ENCODE data around the gene EMB. TPM values are rescaled to one million over a fixed set of nuclear protein-coding genes. Genes with fewer than 3 reads are reported as not detected.
A peak's percentile ranks its signal among the peaks of the same experiment; 100 is the strongest.
"Not testable (repeated sequence)": the region's sequence is repeated elsewhere in the genome, so short reads cannot be mapped to it uniquely, and the experiment has no call there.

Gene EMB
- total RNA-seq, 2 experiments from 2014 or later: 41.4 to 43.7 TPM

DNA sequence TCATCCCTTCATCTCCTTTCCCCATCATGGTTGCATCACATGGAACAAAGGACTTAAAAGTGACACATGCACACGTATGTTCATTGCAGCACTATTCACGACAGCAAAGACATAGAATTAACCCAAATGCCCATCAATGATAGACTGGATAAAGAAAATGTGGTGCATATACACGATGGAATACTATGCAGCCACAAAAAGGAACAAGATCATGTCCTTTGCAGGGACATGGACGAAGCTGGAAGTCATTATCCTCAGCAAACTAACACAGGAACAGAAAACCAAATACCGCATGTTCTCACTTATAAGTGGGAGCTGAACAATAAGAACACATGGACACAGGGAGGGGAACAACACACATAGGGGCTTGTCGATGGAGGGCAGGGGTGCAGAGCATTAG is 21.4 kb downstream of the EMB start:
- H3K27ac Mint-ChIP-seq; H3K27me3 Mint-ChIP-seq (ENCODE audit: low read depth); DNase-seq; H3K9me3 Mint-ChIP-seq; H3K4me3 Mint-ChIP-seq; intact Hi-C loops (cut with micrococcal nuclease); CTCF ChIA-PET: not testable (repeated sequence)
- H3K36me3 Mint-ChIP-seq (ENCODE audit: low read depth): peaks cover 18% of the 10 kb centered on the region
- peaks cover 55% of the 10 kb centered on the region for H3K4me1 Mint-ChIP-seq (ENCODE audit: low read depth)

DNA sequence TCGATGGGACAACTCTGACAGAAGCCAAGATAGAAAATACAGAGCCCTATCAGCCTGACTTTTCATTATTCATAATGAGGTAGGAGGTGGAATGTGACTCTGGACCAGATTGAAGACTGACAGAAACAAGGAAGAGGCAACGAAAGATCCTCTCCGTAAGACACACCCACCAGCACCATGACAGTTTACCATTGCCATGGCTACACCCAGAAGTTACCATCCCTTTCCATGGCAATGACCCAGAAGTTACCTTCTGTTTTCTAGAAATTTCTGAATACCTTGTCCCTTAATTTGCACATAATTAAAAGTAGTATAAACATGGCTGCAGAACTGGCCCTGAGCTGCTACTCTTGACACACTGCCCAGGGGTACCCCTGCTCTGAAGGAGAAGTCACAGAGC is 24.5 kb downstream of the EMB start:
- CTCF ChIA-PET; H3K27me3 Mint-ChIP-seq (ENCODE audit: low read depth); H3K9me3 Mint-ChIP-seq; H3K4me3 Mint-ChIP-seq: not testable (repeated sequence)
- Mint-ChIP-seq H3K36me3 (ENCODE audit: low read depth) (peaks cover 15% of the 10 kb centered on the region), H3K4me1 (ENCODE audit: low read depth) (peaks cover 59% of the 10 kb centered on the region), H3K27ac (peak overlapping the region; percentile 22)
- peak; percentile 14 for DNase-seq
- intact Hi-C loops (cut with micrococcal nuclease): loop anchor here (1.0 to 2.0 kb wide), 2 partner anchors 12 to 18 kb away; no protein-coding TSS in a partner anchor

DNA sequence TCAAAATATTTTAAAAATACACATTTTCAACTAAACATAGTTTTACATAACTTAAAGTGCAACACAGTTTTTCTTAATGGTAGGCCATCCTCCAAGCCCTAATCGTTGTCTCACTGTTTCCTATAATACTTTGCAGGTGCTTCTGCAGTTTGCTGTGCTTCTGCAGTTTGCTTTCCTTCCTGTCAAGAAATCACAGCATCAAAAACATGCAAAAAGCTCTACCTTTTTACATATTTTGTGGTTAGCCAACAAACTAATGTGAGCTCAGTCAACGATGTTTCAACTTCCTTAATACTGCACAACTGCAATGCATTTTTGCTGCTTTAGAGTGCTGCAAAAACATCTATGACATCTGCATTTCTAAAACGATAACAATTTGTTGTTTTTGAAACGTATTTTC is 25.2 kb downstream of the EMB start:
- H3K4me3 Mint-ChIP-seq: no peak overlapping the region
- H3K36me3 Mint-ChIP-seq (ENCODE audit: low read depth): peaks cover 12% of the 10 kb centered on the region
- no peaks in the 10 kb centered on the region for H3K27me3 Mint-ChIP-seq (ENCODE audit: low read depth)
- DNase-seq: peak; percentile 27
- peaks cover 62% of the 10 kb centered on the region for H3K4me1 Mint-ChIP-seq (ENCODE audit: low read depth)
- peaks cover 4% of the 10 kb centered on the region for H3K9me3 Mint-ChIP-seq
- intact Hi-C loops (cut with micrococcal nuclease): loop anchor here (1.0 to 2.0 kb wide), 2 partner anchors 12 to 19 kb away; no protein-coding TSS in a partner anchor
- CTCF ChIA-PET: no interaction called here
- H3K27ac Mint-ChIP-seq: no peak overlapping the region

DNA sequence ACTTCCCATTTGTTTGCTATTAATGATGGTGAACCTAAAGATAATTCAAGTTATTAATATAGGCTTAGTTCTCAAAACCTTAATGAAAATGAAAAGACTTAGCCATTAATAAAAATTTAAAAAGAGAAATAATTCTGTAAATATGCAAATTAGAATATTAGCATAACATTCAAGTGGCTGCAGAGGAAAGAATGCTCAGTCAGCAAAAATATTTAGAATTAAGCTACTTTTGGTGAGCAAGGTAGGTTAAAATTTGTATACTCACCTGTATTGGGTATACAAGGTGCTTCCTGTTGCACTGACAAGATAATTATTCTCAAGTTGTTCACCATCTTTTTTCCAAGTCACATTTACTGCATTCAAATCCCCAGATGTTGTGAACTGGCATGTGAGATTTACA is 30.2 kb downstream of the EMB start:
- H3K27ac Mint-ChIP-seq; H3K4me3 Mint-ChIP-seq; intact Hi-C loops (cut with micrococcal nuclease); CTCF ChIA-PET; H3K27me3 Mint-ChIP-seq (ENCODE audit: low read depth); DNase-seq; H3K9me3 Mint-ChIP-seq: not testable (repeated sequence)
- Mint-ChIP-seq H3K36me3 (ENCODE audit: low read depth) (peaks cover 11% of the 10 kb centered on the region), H3K4me1 (ENCODE audit: low read depth) (peaks cover 51% of the 10 kb centered on the region)

DNA sequence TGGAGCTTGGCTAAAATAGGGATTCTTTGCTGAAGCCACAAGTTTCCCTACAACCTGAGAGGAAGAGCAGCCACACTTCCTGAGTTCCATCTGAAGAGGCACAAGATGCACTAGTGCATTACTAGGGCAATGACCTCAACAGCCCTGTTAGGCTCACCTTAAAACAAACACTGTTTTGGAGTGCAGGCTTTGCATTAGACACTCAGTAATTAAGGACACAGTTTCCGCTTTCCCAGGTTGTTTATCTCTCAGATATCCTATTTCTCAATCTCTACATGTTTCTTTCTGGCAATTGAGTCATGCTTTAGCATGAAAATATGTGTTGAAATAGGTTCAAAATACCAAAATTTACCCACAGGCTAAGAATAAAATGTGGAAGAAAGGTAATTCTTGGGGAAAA is 34.2 kb downstream of the EMB start:
- no peak overlapping the region for H3K4me3 Mint-ChIP-seq
- H3K4me1 Mint-ChIP-seq (ENCODE audit: low read depth): peaks cover 30% of the 10 kb centered on the region
- no peak for DNase-seq
- no peaks in the 10 kb centered on the region for H3K27me3 Mint-ChIP-seq (ENCODE audit: low read depth)
- peaks cover 18% of the 10 kb centered on the region for H3K36me3 Mint-ChIP-seq (ENCODE audit: low read depth)
- CTCF ChIA-PET: no interaction called here
- intact Hi-C loops (cut with micrococcal nuclease): no loop called here
- no peaks in the 10 kb centered on the region for H3K9me3 Mint-ChIP-seq
- H3K27ac Mint-ChIP-seq: no peak overlapping the region

DNA sequence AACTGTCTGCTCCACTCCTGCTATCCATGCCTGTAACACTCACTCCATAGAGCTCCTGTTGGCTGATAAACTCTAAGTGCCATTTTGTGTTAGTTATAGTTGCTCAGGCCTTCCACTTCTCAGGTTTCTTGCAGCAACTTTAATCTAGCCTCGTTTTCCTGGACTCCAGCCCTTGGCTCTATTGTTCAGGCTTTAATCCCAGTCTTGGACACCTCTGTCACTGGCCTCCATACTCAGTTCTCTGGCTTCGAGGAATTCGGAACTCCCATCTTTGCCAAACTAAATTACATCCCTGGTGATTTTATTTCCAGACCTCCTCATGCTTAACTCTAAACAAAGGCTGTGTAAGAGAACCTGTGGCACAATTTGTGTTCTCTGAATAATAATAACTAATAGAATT is 39.8 kb downstream of the EMB start:
- Mint-ChIP-seq H3K36me3 (ENCODE audit: low read depth) (peaks cover 24% of the 10 kb centered on the region), H3K4me3 (no peak overlapping the region), H3K27me3 (ENCODE audit: low read depth) (no peaks in the 10 kb centered on the region), H3K4me1 (ENCODE audit: low read depth) (peaks cover 16% of the 10 kb centered on the region), H3K27ac (no peak overlapping the region), H3K9me3 (no peaks in the 10 kb centered on the region)
- DNase-seq: no peak
- CTCF ChIA-PET: no interaction called here
- intact Hi-C loops (cut with micrococcal nuclease): no loop called here

DNA sequence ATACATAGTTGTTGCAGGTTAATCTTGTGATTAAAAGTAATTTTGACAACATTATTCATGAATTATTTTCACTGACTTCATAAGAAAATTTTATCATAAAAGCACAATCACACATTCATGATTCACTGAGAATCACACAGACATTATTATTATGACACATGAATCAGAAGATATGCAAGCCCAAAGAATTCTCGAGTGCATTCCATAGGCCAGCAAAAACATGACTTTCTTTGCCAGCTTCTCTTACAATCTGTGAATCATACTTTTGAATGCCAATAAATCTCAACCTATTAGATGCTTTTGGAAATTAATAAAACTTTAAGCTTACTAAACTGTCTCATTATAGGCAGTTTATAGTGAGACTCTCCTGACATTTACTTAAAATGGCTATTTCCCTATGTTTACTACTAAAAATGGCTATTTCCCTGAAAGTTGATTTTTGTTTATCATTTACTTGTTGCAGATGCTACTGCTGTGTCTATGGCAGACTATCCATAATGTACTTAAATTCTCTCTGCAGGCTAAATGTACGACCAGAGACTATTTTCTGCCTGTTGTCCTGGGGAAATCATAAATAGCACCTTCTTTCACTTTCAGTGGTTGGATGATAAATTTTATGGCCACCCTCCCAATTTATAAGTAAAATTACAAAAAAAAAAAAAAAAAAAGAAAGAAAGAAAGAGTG is 47.0 kb downstream of the EMB start:
- intact Hi-C loops (cut with micrococcal nuclease); H3K27ac Mint-ChIP-seq; H3K4me1 Mint-ChIP-seq (ENCODE audit: low read depth); H3K9me3 Mint-ChIP-seq; CTCF ChIA-PET; DNase-seq; H3K27me3 Mint-ChIP-seq (ENCODE audit: low read depth); H3K4me3 Mint-ChIP-seq: not testable (repeated sequence)
- H3K36me3 Mint-ChIP-seq (ENCODE audit: low read depth): peaks cover 44% of the 10 kb centered on the region

DNA sequence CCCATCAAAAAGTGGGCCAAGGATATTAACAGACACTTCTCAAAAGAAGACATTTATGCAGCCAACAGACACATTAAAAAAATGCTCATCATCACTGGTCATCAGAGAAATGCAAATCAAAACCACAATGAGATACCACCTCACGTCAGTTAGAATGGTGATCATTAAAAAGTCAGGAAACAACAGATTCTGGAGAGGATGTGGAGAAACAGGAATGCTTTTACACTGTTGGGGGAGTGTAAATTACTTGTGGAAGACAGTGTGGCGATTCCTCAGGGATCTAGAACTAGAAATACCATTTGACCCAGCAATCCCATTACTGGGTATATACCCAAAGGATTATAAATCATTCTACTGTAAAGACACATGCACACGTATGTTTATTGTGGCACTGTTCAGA is 48.8 kb downstream of the EMB start:
- intact Hi-C loops (cut with micrococcal nuclease); H3K27ac Mint-ChIP-seq; DNase-seq; H3K4me3 Mint-ChIP-seq; CTCF ChIA-PET; H3K4me1 Mint-ChIP-seq (ENCODE audit: low read depth); H3K27me3 Mint-ChIP-seq (ENCODE audit: low read depth): not testable (repeated sequence)
- H3K9me3 Mint-ChIP-seq: peaks cover 20% of the 10 kb centered on the region
- H3K36me3 Mint-ChIP-seq (ENCODE audit: low read depth): peaks cover 56% of the 10 kb centered on the region

DNA sequence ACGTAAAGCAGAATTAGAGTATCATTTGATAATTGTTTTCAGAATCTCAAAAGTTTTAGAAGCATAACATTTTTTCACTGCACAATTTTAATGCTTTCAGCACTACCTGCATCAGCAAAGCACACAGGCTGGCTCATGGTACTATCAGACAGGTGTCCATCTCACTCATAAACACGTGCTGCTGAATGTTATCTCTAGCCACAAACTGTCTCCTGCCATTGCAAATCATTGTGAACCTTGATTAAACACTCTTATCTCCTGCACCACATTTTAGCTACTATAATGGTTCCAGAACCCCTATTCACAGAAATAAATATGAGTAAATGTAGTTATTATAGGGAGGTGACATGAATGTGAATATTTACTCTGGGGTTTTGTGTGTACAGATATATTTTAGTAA is 56.7 kb downstream of the EMB start:
- intact Hi-C loops (cut with micrococcal nuclease); H3K27ac Mint-ChIP-seq; H3K27me3 Mint-ChIP-seq (ENCODE audit: low read depth); DNase-seq; CTCF ChIA-PET; H3K4me3 Mint-ChIP-seq; H3K4me1 Mint-ChIP-seq (ENCODE audit: low read depth): not testable (repeated sequence)
- peaks cover 47% of the 10 kb centered on the region for H3K36me3 Mint-ChIP-seq (ENCODE audit: low read depth)
- peaks cover 14% of the 10 kb centered on the region for H3K9me3 Mint-ChIP-seq

DNA sequence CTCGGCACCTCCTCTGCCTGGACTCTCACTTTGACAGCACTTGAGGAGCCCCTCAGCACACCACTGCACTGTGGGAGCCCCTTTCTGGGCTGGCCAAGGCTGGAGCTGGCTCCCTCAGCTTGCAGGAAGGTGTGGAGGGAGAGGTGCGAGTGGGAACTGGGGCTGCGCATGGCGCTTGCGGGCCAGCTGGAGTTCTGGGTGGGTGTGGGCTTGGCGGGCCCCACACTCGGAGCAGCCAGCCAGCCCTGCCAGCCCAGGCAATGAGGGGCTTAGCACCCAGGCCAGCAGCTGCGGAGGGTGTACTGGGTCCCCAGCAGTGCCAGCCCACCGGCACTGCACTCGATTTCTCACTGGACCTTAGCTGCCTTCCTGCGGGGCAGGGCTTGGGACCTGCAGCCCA is 64.4 kb downstream of the EMB start:
- peaks cover 34% of the 10 kb centered on the region for H3K36me3 Mint-ChIP-seq (ENCODE audit: low read depth)
- H3K27ac Mint-ChIP-seq; H3K4me3 Mint-ChIP-seq; DNase-seq; H3K9me3 Mint-ChIP-seq; H3K4me1 Mint-ChIP-seq (ENCODE audit: low read depth); H3K27me3 Mint-ChIP-seq (ENCODE audit: low read depth); intact Hi-C loops (cut with micrococcal nuclease); CTCF ChIA-PET: not testable (repeated sequence)

DNA sequence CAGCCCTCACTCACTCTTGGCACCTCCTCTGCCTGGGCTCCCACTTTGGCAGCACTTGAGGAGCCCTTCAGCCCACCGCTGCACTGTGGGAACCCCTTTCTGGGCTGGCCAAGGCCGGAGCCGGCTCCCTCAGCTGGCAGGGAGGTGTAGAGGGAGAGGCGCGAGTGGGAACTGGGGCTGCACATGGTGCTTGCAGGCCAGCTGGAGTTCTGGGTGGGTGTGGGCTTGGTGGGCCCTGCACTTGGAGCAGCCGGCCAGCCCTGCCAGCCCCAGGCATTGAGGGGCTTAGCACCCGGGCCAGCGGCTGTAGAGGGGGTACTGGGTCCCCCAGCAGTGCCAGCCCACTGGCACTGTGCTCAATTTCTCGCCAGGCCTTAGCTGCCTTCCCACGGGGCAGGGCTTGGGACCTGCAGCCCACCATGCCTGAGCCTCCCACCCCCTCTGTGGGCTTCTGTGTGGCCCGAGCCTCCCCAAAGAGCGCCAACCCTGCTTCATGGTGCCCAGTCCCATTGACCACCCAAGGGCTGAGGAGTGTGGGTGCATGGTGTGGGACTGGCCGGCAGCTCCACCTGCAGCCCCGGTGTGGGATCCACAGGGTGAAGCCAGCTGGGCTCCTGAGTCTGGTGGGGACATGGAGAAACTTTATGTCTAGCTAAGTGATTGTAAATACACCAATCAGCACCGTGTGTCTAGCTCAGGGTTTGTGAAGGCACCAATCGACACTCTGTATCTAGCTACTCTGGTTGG is 71.6 kb downstream of the EMB start:
- H3K27ac Mint-ChIP-seq; DNase-seq; CTCF ChIA-PET; H3K27me3 Mint-ChIP-seq (ENCODE audit: low read depth); intact Hi-C loops (cut with micrococcal nuclease); H3K4me3 Mint-ChIP-seq: not testable (repeated sequence)
- Mint-ChIP-seq H3K9me3 (peaks cover 34% of the 10 kb centered on the region), H3K4me1 (ENCODE audit: low read depth) (peaks cover 12% of the 10 kb centered on the region), H3K36me3 (ENCODE audit: low read depth) (peaks cover 34% of the 10 kb centered on the region)

DNA sequence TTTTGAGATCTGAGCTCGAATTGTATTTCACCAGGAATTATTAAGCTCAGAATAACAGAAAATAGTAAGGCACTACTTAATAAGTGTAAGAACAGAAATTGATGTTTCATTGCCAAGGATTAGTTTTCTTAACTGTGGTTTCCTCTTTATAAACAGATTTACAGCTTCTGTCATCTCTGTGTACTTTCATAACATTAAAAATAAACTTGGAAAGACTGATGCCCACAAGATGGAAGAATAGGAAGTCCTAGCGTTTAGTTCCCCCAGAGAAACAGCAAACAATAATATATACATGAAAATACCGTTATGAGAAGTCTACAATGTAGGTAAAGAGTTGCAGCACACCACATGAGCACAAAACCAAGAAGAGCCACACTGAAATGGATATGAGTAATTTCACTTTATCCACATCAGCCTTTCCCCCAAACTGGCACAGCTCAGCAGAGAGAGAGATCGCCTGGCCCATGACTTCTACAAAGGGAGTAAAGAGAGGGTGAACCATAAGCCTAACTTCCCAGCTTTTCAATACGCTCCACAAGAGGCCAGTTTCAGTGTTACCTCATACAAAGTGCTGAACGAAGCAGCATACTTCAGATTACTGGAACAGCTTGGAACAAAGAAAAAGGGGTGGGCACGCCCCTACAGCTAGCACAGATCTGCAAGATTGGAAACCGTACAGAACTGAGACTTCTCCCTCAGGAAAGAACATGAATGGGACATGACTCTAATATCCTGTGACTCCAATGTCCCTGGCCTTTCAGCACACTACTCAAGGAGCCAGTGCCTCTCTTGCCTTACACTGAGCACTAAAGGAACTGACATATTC is 75.4 kb downstream of the EMB start:
- DNase-seq: no peak
- intact Hi-C loops (cut with micrococcal nuclease): no loop called here
- CTCF ChIA-PET: interaction anchor here (0.6 kb wide), 1 partner anchor 25 kb away, joined by 3 read pairs; no protein-coding TSS in a partner anchor
- no peaks in the 10 kb centered on the region for H3K27me3 Mint-ChIP-seq (ENCODE audit: low read depth)
- H3K4me1 Mint-ChIP-seq (ENCODE audit: low read depth): peaks cover 25% of the 10 kb centered on the region
- H3K27ac Mint-ChIP-seq: no peak overlapping the region
- peaks cover 34% of the 10 kb centered on the region for H3K36me3 Mint-ChIP-seq (ENCODE audit: low read depth)
- no peak overlapping the region for H3K4me3 Mint-ChIP-seq
- peaks cover 34% of the 10 kb centered on the region for H3K9me3 Mint-ChIP-seq

Data from activated naive CD4-positive, alpha-beta T cell treated with anti-CD3 and anti-CD28 coated beads for 36 hours (primary cell).